T follicular helper cell (primary cell): ENCODE results near the gene ABHD16A.
A peak's percentile ranks its signal among the peaks of the same experiment; 100 is the strongest.

Experiments used
- DNase-seq: peaks from one replicate; pipeline ENCODE4 v3.0.0-alpha.2; 2020; ENCODE audit warnings: low read depth

The ABHD16A gene

GRCh38 chr6:31732029-31732428, 28.9 kb upstream of the ABHD16A start:
- DNase-seq: no peak

GRCh38 chr6:31730631-31731086, 27.5 kb upstream of the ABHD16A start:
- no peak for DNase-seq

- DNase-seq: peak; percentile 45
Observed at GRCh38 chr6:31729979-31730630, 27.0 kb upstream of the ABHD16A start.

GRCh38 chr6:31729515-31729978, 26.4 kb upstream of the ABHD16A start:
- DNase-seq: peak; percentile 72

- DNase-seq: no peak
Observed at GRCh38 chr6:31728767-31729514, 25.8 kb upstream of the ABHD16A start, which contains the start of gene DDAH2. TSS of gene DDAH2 (minus strand) at chr6:31729299. CDS start at chr6:31729161, 138 bp downstream.

GRCh38 chr6:31727717-31728671, 24.9 kb upstream of the ABHD16A start:
- no peak for DNase-seq

GRCh38 chr6:31727034-31727716, 24.1 kb upstream of the ABHD16A start:
- DNase-seq: no peak

- DNase-seq: no peak
Observed at GRCh38 chr6:31725502-31726350, 22.6 kb upstream of the ABHD16A start.

- no peak for DNase-seq
Observed at GRCh38 chr6:31723980-31724691, 21.0 kb upstream of the ABHD16A start.

GRCh38 chr6:31723245-31723979, 20.3 kb upstream of the ABHD16A start, which contains the start of gene MPIG6B:
TSS of gene MPIG6B (plus strand) at chr6:31723373. CDS start at chr6:31723384, 11 bp downstream.
- no peak for DNase-seq

GRCh38 chr6:31722173-31722572, 19.0 kb upstream of the ABHD16A start:
- DNase-seq: no peak

GRCh38 chr6:31721351-31722020, 18.4 kb upstream of the ABHD16A start, which contains the start of gene LY6G6C:
TSS of gene LY6G6C (minus strand) at chr6:31721746. CDS start at chr6:31721679, 67 bp downstream.
- no peak for DNase-seq

- no peak for DNase-seq
Observed at GRCh38 chr6:31720196-31720770, 17.2 kb upstream of the ABHD16A start.

GRCh38 chr6:31719001-31719400, 15.9 kb upstream of the ABHD16A start:
- DNase-seq: no peak

- no peak for DNase-seq
Observed at GRCh38 chr6:31718265-31718664, 15.1 kb upstream of the ABHD16A start.

- DNase-seq: no peak
Observed at GRCh38 chr6:31717499-31718222, 14.5 kb upstream of the ABHD16A start.
